HG03196 (cell line): Measurements from ENCODE around the gene PTPRD.

Experiments
- ATAC-seq: cut with Tn5 transposase; IDR thresholded peaks from one replicate; pipeline ENCODE4 v1.9.1; 2021; ENCODE audit not compliant: unreplicated experiment

PTPRD gene

GRCh38 chr9:8670751-8671150 is 1942.1 kb downstream of the PTPRD start:
- no peak for ATAC-seq

- no peak for ATAC-seq
Observed at GRCh38 chr9:8668751-8669150, 1944.1 kb downstream of the PTPRD start.

GRCh38 chr9:8668231-8668630 is 1944.6 kb downstream of the PTPRD start:
- no peak for ATAC-seq

GRCh38 chr9:8666060-8666459 is 1946.7 kb downstream of the PTPRD start:
- no peak for ATAC-seq

- ATAC-seq: no peak
Observed at GRCh38 chr9:8660383-8660782, 1952.4 kb downstream of the PTPRD start.

- no peak for ATAC-seq
Observed at GRCh38 chr9:8659108-8659507, 1953.7 kb downstream of the PTPRD start.

GRCh38 chr9:8655071-8655470 is 1957.7 kb downstream of the PTPRD start:
- no peak for ATAC-seq

- ATAC-seq: no peak
Observed at GRCh38 chr9:8653855-8654254, 1958.9 kb downstream of the PTPRD start.

- no peak for ATAC-seq
Observed at GRCh38 chr9:8653111-8653510, 1959.7 kb downstream of the PTPRD start.

- ATAC-seq: no peak
Observed at GRCh38 chr9:8652255-8652654, 1960.5 kb downstream of the PTPRD start.

GRCh38 chr9:8651846-8652215 is 1961.0 kb downstream of the PTPRD start:
- no peak for ATAC-seq

GRCh38 chr9:8651070-8651845 is 1961.5 kb downstream of the PTPRD start:
- ATAC-seq: no peak

- ATAC-seq: no peak
Observed at GRCh38 chr9:8649807-8650206, 1963.0 kb downstream of the PTPRD start.

- no peak for ATAC-seq
Observed at GRCh38 chr9:8649160-8649559, 1963.6 kb downstream of the PTPRD start.

GRCh38 chr9:8648271-8648845 is 1964.4 kb downstream of the PTPRD start:
- no peak for ATAC-seq

- no peak for ATAC-seq
Observed at GRCh38 chr9:8647824-8648223, 1965.0 kb downstream of the PTPRD start.

GRCh38 chr9:8644571-8644970 is 1968.2 kb downstream of the PTPRD start:
- ATAC-seq: no peak

GRCh38 chr9:8643896-8644295 is 1968.9 kb downstream of the PTPRD start:
- no peak for ATAC-seq

GRCh38 chr9:8643464-8643863 is 1969.3 kb downstream of the PTPRD start:
- ATAC-seq: no peak

GRCh38 chr9:8640761-8641160 is 1972.0 kb downstream of the PTPRD start:
- ATAC-seq: no peak

- no peak for ATAC-seq
Observed at GRCh38 chr9:8637626-8638025, 1975.2 kb downstream of the PTPRD start.

- no peak for ATAC-seq
Observed at GRCh38 chr9:8633784-8634183, 1979.0 kb downstream of the PTPRD start.

GRCh38 chr9:8632493-8632892 is 1980.3 kb downstream of the PTPRD start:
- no peak for ATAC-seq
